ENCODE results near the gene PTDSS2. TPM values are rescaled to one million over a fixed set of nuclear protein-coding genes. Genes with fewer than 3 reads are reported as not detected.

Gene PTDSS2
- total and polyA plus RNA-seq, 10 of the 15 experiments (the other 5 are each of a cell fraction or from before 2014, with no cell fraction given) = 0.39 to 21.1 (median 10.8) TPM

- TF ChIP-seq DPF2 (IDR thresholded peaks at IDR 0.05) (peak; percentile 100), HCFC1 (IDR thresholded peaks at IDR 0.05; ENCODE audit: low read length) (peak; percentile 30; the same call in 1 of the 2 replicates), TCF3 (IDR thresholded peaks at IDR 0.05; ENCODE audit: borderline replicate concordance, insufficient read depth, low read depth, low read length) (no peak), SRF (IDR thresholded peaks at IDR 0.05; ENCODE audit: low read depth in 2 of 2, low read length in 2 of 2) (no peak), IRF5 (IDR thresholded peaks at IDR 0.05; ENCODE audit: borderline replicate concordance) (no peak), RUNX3 (IDR thresholded peaks at IDR 0.05; ENCODE audit: low read length) (peak; percentile 73), ETV6 (conservative IDR thresholded peaks at IDR 0.05 in 1 of 2, IDR thresholded peaks at IDR 0.05 in 1 of 2; ENCODE audit: borderline replicate concordance in 1 of 2, low read depth in 1 of 2) (no peak), SIN3A (IDR thresholded peaks at IDR 0.05; ENCODE audit: low read depth, low read length) (no peak), MXI1 (IDR thresholded peaks at IDR 0.05; ENCODE audit: low read depth, low read length) (0 out of 2 replicates have a peak, but pooled peaks have one; percentile 24), TAF1 (IDR thresholded peaks at IDR 0.05; ENCODE audit: borderline replicate concordance, low read depth, low read length) (peak; percentile 38; the same call in 1 of the 2 replicates), IRF3 (IDR thresholded peaks at IDR 0.05) (peak; percentile 84), ESRRA (IDR thresholded peaks at IDR 0.05; ENCODE audit: low read length) (no peak), JUNB (IDR thresholded peaks at IDR 0.05) (no peak), ZZZ3 (IDR thresholded peaks at IDR 0.05; ENCODE audit: control insufficient read depth, insufficient read length, low read depth) (no peak), PBX3 (IDR thresholded peaks at IDR 0.05; ENCODE audit: insufficient replicate concordance, low read depth, low read length) (peak; percentile 99), CHD1 (IDR thresholded peaks at IDR 0.05; ENCODE audit: low read depth, low read length) (no peak), ZBTB40 (IDR thresholded peaks at IDR 0.05; ENCODE audit: borderline replicate concordance) (peak; percentile 14; the same call in 1 of the 2 replicates), POU2F2 (IDR thresholded peaks at IDR 0.05; ENCODE audit: borderline replicate concordance, low read depth, low read length) (peak; percentile 6; the same call in 1 of the 3 replicates), HSF1 (IDR thresholded peaks at IDR 0.05; ENCODE audit: low read depth, low read length) (no peak), CREB1 (IDR thresholded peaks at IDR 0.05; ENCODE audit: low read depth) (peak; percentile 56; the same call in 1 of the 2 replicates)
These were observed 85.7 kb downstream of the PTDSS2 start, which contains the start of gene HRAS (continued) for GRCh38 chr11:535519-536454.

Data from GM12878 (cell line).